A673 (cell line): Measurements from ENCODE around the gene RTN1. TPM values are rescaled to one million over a fixed set of nuclear protein-coding genes. Genes with fewer than 3 reads are reported as not detected.

ENCODE experiments used
- BruUV-seq: library from RNA; stranded (reverse); fragments of 400-500 nt; replicated peaks from 2 replicates; lab custom pipeline; 2021; lab: Mats Ljungman, UMichigan
- CTCF ChIA-PET: fragments of 300-600 bp; sonication (Branson Sonifier 250); formaldehyde crosslinking; loops from one replicate; lab custom pipeline; 2022; ENCODE audit warnings: antibody characterized with exemption; lab: Charles Lee
- POLR2A ChIA-PET: fragments of 300-600 bp; sonication (Branson Sonifier 250); formaldehyde crosslinking; loops from one replicate; lab custom pipeline; 2022; ENCODE audit warnings: antibody characterized with exemption; ENCODE audit not compliant: low non-redundant PET; lab: Charles Lee
- DNase-seq: peaks from one replicate; pipeline ENCODE4 v3.0.0-alpha.2; 2015; ENCODE audit warnings: low spot score
- H3K27ac ChIP-seq: fragments of 200-600 bp; sonication (generic); 2 replicates; pipeline ENCODE4 v1.5.1; 2016; ENCODE audit warnings: mixed run types, low read depth, mild to moderate bottlenecking, mixed read lengths, antibody characterized with exemption, low read length; ENCODE audit not compliant: poor library complexity, severe bottlenecking
- H3K27me3 ChIP-seq: fragments of 200-600 bp; sonication (generic); replicated peaks from 2 replicates; pipeline ENCODE4 v1.6.1; 2017; ENCODE audit warnings: mixed run types, low read depth, mild to moderate bottlenecking, mixed read lengths, antibody characterized with exemption, low read length; ENCODE audit not compliant: insufficient read depth, poor library complexity
- H3K36me3 ChIP-seq: fragments of 200-600 bp; sonication (generic); 2 replicates; pipeline ENCODE4 v1.6.1; 2016; ENCODE audit warnings: mixed run types, mild to moderate bottlenecking, mixed read lengths, antibody characterized with exemption, low read length; ENCODE audit not compliant: insufficient read depth, poor library complexity, severe bottlenecking
- H3K4me1 ChIP-seq: fragments of 200-600 bp; sonication (generic); 2 replicates; pipeline ENCODE4 v1.6.1; 2017; ENCODE audit warnings: mixed run types, mild to moderate bottlenecking, mixed read lengths, antibody characterized with exemption, low read length; ENCODE audit not compliant: insufficient read depth, poor library complexity, severe bottlenecking
- H3K4me3 ChIP-seq: fragments of 200-600 bp; sonication (generic); 2 replicates; pipeline ENCODE4 v1.5.1; 2016; ENCODE audit warnings: low read depth, mixed run types, mild to moderate bottlenecking, mixed read lengths, low read length; ENCODE audit not compliant: poor library complexity, severe bottlenecking
- H3K9me3 ChIP-seq: fragments of 200-600 bp; sonication (generic); 2 replicates; pipeline ENCODE4 v1.6.1; 2016; ENCODE audit warnings: mixed run types, low read depth, mild to moderate bottlenecking, mixed read lengths, antibody characterized with exemption, low read length; ENCODE audit not compliant: poor library complexity, severe bottlenecking
- CTCF ChIP-seq: fragments of 300-800, 200-600 bp; sonication (generic); conservative IDR thresholded peaks from 2 replicates; pipeline ENCODE4 v1.5.1; 2017; ENCODE audit warnings: low read depth, mild to moderate bottlenecking, antibody characterized with exemption, low read length, moderate library complexity, mixed read lengths
- EZH2 ChIP-seq: fragments of 200-600 bp; sonication (generic); IDR thresholded peaks from 2 replicates; pipeline ENCODE4 v1.6.1; 2017; ENCODE audit warnings: borderline replicate concordance, low read depth, mild to moderate bottlenecking, mixed read lengths, antibody characterized with exemption, low read length; ENCODE audit not compliant: poor library complexity, severe bottlenecking
- intact Hi-C: fragments of 100-400 bp; cut with micrococcal nuclease; formaldehyde crosslinking; loops from one replicate; pipeline ENCODE4 v1.10.0; 2022; ENCODE audit not compliant: unreplicated experiment
- total RNA-seq: library from RNA; stranded (reverse); gene quantifications from 2 replicates; pipeline ENCODE4 v1.2.3, GENCODE V29; 2021

The RTN1 gene
- total RNA-seq, 1 experiment from 2014 or later = 4.0 TPM

GRCh38 chr14:59601056-59601455 is 269.5 kb downstream of the RTN1 start:
- H3K36me3 ChIP-seq = no peaks in the 10 kb centered on the region

GRCh38 chr14:59600211-59600945 is 270.2 kb downstream of the RTN1 start:
- no peak for TF ChIP-seq CTCF
- TF ChIP-seq EZH2 = no peak
- intact Hi-C loops = no loop called here
- CTCF ChIA-PET = no interaction called here
- Histone ChIP-seq H3K4me3 (no peak overlapping the region), H3K27ac (no peak overlapping the region), H3K9me3 (no peaks in the 10 kb centered on the region), H3K36me3 (no peaks in the 10 kb centered on the region), H3K4me1 (no peaks in the 10 kb centered on the region), H3K27me3 (no peaks in the 10 kb centered on the region)
- BruUV-seq = no TSS peak
- POLR2A ChIA-PET = interaction anchor here (0.6 kb wide), 1 partner anchor 1040 kb away, joined by 11 read pairs; no protein-coding TSS in a partner anchor
- DNase-seq = no peak

More at GRCh38 chr14:59601056-59601455, 269.5 kb downstream of the RTN1 start:
- intact Hi-C loops = no loop called here
- no peak for DNase-seq
- H3K27me3 ChIP-seq = no peaks in the 10 kb centered on the region
- no peak overlapping the region for H3K4me3 ChIP-seq
- BruUV-seq = no TSS peak
- ChIA-PET POLR2A (no interaction called here), CTCF (no interaction called here)
- no peaks in the 10 kb centered on the region for H3K4me1 ChIP-seq
- H3K9me3 ChIP-seq = no peaks in the 10 kb centered on the region
- no peak overlapping the region for H3K27ac ChIP-seq
- no peak for TF ChIP-seq EZH2
- no peak for TF ChIP-seq CTCF

GRCh38 chr14:59595071-59595470 is 275.5 kb downstream of the RTN1 start:
- H3K9me3 ChIP-seq = peaks cover 4% of the 10 kb centered on the region
- H3K4me1 ChIP-seq = no peaks in the 10 kb centered on the region
- H3K27ac ChIP-seq = no peak overlapping the region
- no peaks in the 10 kb centered on the region for H3K36me3 ChIP-seq
- no peaks in the 10 kb centered on the region for H3K27me3 ChIP-seq
- no peak for TF ChIP-seq CTCF
- TF ChIP-seq EZH2 = no peak
- ChIA-PET CTCF (no interaction called here), POLR2A (no interaction called here)
- no peak overlapping the region for H3K4me3 ChIP-seq
- no TSS peak for BruUV-seq
- DNase-seq = no peak
- intact Hi-C loops = no loop called here
